D721Med (cell line): Measurements from ENCODE around the gene KLRF2.

Experiments used
- DNase-seq: peaks from one replicate; pipeline ENCODE4 v3.0.0; 2011; ENCODE audit warnings: low spot score; ENCODE audit not compliant: insufficient read length
- FAIRE-seq: peaks from 2 replicates; lab custom pipeline; 2011; peaks lifted over from hg19 to GRCh38; lab: Jason Lieb, UNC
- TF ChIP-seq, protein P1 (sequence below): IDR thresholded peaks from 2 replicates; pipeline ENCODE4 v1.5.1; 2012; ENCODE audit warnings: mild to moderate bottlenecking, control low read depth; ENCODE audit not compliant: insufficient read depth; ENCODE audit errors: missing control alignments

Gene KLRF2, protein sequence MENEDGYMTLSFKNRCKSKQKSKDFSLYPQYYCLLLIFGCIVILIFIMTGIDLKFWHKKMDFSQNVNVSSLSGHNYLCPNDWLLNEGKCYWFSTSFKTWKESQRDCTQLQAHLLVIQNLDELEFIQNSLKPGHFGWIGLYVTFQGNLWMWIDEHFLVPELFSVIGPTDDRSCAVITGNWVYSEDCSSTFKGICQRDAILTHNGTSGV

DNA sequence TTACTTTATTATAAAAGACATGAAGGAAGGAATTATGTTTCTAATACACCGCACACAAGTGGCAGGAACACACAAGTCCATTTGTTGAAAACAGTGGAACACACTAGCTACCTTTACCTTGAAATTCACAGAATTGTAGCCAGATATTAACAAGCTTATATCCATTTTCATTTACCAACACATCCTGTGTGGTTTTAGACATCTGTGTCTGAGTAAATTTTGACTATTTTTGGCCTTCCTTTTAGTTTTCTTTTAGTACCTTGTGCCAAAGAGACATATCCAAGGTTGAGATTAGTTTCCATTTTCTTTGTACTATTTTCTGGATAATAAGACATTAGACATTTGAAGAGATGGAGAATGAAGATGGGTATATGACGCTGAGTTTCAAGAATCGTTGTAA lies at the start of gene KLRF2:
KLRF2 (plus strand) TSS at position 244 of the 400 bp plus-strand sequence; CDS start at position 351, 107 bp downstream.
- DNase-seq, result no peak
- no peak for FAIRE-seq

DNA sequence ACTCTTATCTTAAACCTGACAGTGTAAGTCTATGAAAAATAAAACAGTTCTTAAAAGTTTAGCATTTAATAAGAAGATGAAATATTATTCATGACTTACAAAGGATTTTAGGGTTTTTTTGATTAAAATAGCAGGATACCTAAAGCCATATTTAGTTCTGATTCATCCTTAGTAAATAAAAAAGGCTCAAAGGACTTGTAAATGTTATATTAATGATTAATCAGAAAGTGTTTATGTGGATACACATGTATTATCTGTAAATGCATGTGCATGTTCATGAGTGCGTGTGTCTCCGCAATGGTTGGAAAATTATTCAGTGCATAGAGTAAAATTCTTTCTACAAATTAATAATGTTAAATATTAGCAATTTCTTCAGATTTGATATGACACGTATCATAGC lies 49.6 kb upstream of the KLRF2 start:
- TF ChIP-seq, protein P1, sequence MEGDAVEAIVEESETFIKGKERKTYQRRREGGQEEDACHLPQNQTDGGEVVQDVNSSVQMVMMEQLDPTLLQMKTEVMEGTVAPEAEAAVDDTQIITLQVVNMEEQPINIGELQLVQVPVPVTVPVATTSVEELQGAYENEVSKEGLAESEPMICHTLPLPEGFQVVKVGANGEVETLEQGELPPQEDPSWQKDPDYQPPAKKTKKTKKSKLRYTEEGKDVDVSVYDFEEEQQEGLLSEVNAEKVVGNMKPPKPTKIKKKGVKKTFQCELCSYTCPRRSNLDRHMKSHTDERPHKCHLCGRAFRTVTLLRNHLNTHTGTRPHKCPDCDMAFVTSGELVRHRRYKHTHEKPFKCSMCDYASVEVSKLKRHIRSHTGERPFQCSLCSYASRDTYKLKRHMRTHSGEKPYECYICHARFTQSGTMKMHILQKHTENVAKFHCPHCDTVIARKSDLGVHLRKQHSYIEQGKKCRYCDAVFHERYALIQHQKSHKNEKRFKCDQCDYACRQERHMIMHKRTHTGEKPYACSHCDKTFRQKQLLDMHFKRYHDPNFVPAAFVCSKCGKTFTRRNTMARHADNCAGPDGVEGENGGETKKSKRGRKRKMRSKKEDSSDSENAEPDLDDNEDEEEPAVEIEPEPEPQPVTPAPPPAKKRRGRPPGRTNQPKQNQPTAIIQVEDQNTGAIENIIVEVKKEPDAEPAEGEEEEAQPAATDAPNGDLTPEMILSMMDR, result no peak
- no peak for FAIRE-seq
- DNase-seq, result no peak

More for the DNA sequence above, at the start of gene KLRF2:
- TF ChIP-seq, protein P1, result no peak

DNA sequence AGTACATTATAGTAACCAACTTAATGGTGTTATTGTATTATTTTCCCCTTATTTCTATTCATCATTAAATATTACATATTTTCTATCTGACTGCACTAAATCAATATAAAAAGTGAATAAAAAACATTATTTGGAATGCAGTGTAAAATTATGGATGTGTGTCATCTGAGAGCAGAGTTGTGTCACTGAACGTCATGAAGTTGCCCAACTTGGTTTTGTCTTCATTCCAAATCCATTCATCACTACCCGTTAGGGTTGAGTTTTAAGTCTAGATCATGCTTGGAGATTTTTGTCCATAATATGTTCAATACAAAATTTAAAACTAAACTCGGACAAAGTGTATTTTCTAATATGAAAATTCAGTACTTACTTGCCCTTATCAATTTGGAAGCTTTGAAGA lies 37.9 kb upstream of the KLRF2 start:
- TF ChIP-seq, protein P1, result no peak
- DNase-seq (no peak), FAIRE-seq (no peak)

DNA sequence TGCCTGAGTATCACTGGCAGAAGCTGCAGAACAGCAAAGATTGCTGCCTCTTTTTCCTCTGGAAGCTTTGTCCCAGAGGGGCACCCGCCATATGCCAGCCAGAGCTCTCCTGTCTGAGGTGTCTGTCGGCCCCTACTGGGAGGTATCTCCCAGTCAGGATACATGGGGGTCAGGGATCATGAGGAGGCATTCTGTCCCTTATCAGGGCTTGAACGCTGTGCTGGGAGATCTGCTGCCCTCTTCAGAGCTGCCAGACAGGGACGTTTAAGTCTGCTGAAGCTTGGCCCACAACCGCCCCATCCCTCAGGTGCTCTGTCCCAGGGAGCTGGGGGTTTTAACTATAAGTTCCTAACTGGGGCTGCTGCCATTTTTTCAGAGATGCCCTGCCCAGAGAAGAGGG lies 32.4 kb upstream of the KLRF2 start:
- TF ChIP-seq, protein P1, result no peak
- FAIRE-seq (no peak), DNase-seq (no peak)

DNA sequence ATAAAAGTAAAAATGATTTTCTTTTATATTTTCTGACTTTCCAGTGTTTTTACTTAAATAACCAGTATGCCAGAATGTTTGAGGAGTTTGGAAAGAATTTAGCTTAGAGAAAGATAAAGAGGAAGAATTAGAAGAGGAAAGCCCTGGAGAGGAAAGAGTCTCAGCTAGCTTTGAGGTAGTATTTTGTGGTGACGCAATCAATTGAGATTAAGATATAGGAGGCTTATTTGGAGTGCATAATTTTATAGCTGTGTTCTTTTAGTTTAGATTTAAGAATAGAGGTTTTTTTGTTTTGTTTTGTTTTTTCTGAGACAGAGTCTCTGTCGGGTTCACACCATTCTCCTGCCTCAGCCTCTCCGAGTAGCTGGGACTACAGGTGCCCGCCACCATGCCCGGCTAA lies 30.2 kb upstream of the KLRF2 start:
- TF ChIP-seq, protein P1, result no peak
- no peak for DNase-seq
- FAIRE-seq, result no peak

DNA sequence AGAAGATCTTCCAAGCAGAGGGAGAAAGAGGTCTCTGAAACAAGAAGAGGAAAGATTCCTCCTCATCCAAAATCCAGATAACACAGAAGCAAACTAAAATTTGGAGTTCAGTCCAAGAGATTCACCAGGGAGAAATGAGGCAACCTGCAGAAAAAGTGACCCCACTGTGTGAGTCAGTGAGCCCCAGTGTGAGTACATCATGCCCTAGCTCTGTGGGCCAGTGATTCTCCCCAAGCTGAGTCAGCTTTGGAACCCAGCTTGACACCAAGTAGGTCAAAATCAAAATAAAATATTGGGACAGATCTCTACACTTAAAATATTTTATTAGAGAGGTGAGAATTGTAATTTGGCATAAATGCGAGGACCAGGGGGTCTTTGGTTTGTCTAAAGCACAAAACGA lies 29.4 kb upstream of the KLRF2 start:
- no peak for FAIRE-seq
- DNase-seq, result no peak
- TF ChIP-seq, protein P1, result no peak

DNA sequence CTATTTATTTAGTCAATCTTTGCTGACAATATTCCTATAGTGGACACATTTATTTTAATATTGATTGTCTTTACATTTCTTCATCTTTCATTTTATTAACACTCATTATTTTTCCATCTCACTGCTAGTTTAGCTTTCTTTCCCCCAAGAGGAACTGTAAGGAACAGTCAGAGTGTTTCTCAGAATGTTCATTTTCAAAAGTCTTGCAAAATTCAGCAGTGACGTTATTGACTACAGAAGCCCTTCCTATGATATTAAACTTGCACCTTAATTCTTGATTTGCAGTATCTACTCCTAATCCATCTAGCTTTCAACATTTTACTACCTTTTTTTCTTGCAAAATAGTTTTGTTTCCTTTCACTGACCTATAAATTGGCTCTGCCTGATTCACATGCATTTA lies 25.1 kb upstream of the KLRF2 start:
- no peak for DNase-seq
- TF ChIP-seq, protein P1, result no peak
- FAIRE-seq, result no peak
